ENCODE results near the gene KCNJ4. TPM values are rescaled to one million over a fixed set of nuclear protein-coding genes. Genes with fewer than 3 reads are reported as not detected.

The KCNJ4 gene
- total RNA-seq, 1 experiment from 2014 or later: 0.18 TPM

DNA sequence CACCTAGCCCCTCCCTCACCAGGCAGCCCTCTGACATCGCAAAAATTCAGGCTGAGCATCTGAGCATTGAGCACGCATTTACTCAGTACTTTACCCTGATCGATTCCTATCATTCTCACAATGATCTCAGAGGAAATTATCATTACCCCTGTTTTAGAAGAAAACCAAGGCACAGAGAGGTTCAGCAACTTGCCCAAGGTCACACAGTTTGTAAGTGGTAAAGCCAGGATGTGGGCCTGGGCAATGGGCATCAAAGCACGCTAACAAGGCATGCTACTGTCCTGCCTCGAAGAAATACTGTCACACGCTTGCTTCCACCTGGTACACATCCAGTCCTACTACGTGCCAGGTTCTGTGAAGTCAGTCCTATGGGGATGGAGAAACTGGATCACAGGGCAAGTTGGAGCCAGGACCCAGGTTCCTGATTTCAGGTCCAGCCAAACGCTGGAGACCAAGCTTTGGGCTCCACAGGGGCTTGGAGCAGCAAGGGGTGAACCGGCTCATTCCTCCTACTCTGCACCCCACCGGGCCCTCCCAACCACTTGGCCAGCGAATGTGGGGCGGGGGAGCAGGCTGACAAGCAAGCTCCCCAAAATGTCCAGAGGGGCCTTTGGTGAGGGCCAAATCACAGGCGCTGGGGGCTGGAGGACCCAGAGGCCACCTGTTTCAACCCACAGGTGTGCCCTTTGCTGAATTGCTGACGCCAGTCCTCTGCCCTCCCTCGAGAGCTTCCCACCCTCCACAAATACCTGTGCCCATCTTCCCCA is 18.2 kb downstream of the KCNJ4 start:
- ChIA-PET CTCF (interaction anchor here (0.5 kb wide), 1 partner anchor 134 kb away, joined by 3 read pairs; no protein-coding TSS in a partner anchor), POLR2A (interaction anchor here (0.6 kb wide), 1 partner anchor 244 kb away, joined by 4 read pairs; no protein-coding TSS in a partner anchor)
- ATAC-seq (no peak), DNase-seq (ENCODE audit: low read depth, low spot score) (no peak)
- no peaks in the 10 kb centered on the region for H3K36me3 ChIP-seq (ENCODE audit: control insufficient read depth, insufficient read depth, low read length)
- no TSS peak for BruUV-seq (replicated peaks)
- no peak overlapping the region for H3K4me3 ChIP-seq (ENCODE audit: low read depth in 2 of 2, low read length in 2 of 2)
- H3K27me3 ChIP-seq (ENCODE audit: control insufficient read depth, insufficient read depth, low read length): no peaks in the 10 kb centered on the region
- TF ChIP-seq SIN3A (IDR thresholded peaks at IDR 0.05; ENCODE audit: borderline replicate concordance, insufficient read depth, low read depth, low read length): no peak
- no peak for TF ChIP-seq TCF7L2 (IDR thresholded peaks at IDR 0.05; ENCODE audit: low read depth, low read length)
- TF ChIP-seq POLR2AphosphoS5 (IDR thresholded peaks at IDR 0.05; ENCODE audit: low read depth, low read length): no peak
- no peak for TF ChIP-seq REST (IDR thresholded peaks at IDR 0.05; ENCODE audit: insufficient read depth in 1 of 2, low read depth in 2 of 2, low read length in 1 of 2)
- TF ChIP-seq, protein P1, sequence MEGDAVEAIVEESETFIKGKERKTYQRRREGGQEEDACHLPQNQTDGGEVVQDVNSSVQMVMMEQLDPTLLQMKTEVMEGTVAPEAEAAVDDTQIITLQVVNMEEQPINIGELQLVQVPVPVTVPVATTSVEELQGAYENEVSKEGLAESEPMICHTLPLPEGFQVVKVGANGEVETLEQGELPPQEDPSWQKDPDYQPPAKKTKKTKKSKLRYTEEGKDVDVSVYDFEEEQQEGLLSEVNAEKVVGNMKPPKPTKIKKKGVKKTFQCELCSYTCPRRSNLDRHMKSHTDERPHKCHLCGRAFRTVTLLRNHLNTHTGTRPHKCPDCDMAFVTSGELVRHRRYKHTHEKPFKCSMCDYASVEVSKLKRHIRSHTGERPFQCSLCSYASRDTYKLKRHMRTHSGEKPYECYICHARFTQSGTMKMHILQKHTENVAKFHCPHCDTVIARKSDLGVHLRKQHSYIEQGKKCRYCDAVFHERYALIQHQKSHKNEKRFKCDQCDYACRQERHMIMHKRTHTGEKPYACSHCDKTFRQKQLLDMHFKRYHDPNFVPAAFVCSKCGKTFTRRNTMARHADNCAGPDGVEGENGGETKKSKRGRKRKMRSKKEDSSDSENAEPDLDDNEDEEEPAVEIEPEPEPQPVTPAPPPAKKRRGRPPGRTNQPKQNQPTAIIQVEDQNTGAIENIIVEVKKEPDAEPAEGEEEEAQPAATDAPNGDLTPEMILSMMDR (IDR thresholded peaks at IDR 0.05): no peak
- H3K9me3 ChIP-seq (ENCODE audit: control insufficient read depth, insufficient read depth, low read depth, low read length): no peaks in the 10 kb centered on the region
- intact Hi-C loops (cut with micrococcal nuclease; ENCODE audit: unreplicated experiment): no loop called here
- no peak overlapping the region for H3K27ac ChIP-seq (ENCODE audit: low read length)
- in situ Hi-C loops (cut with HindIII; ENCODE audit: low pct_unique_long_range_greater_than_20kb, low sequenced_read_pairs): no loop called here
- no peaks in the 10 kb centered on the region for H3K4me1 ChIP-seq (ENCODE audit: control insufficient read depth, insufficient read depth, low read length)

GRCh38 chr22:38435965-38436364 is 19.0 kb downstream of the KCNJ4 start:
- Histone ChIP-seq H3K27ac (ENCODE audit: low read length) (no peak overlapping the region), H3K9me3 (ENCODE audit: control insufficient read depth, insufficient read depth, low read depth, low read length) (no peaks in the 10 kb centered on the region), H3K4me3 (ENCODE audit: low read depth in 2 of 2, low read length in 2 of 2) (no peak overlapping the region), H3K27me3 (ENCODE audit: control insufficient read depth, insufficient read depth, low read length) (no peaks in the 10 kb centered on the region), H3K36me3 (ENCODE audit: control insufficient read depth, insufficient read depth, low read length) (no peaks in the 10 kb centered on the region), H3K4me1 (ENCODE audit: control insufficient read depth, insufficient read depth, low read length) (no peaks in the 10 kb centered on the region)
- ATAC-seq (no peak; the same call in 1 of the 2 replicates), DNase-seq (ENCODE audit: low read depth, low spot score) (no peak)
- in situ Hi-C loops (cut with HindIII; ENCODE audit: low pct_unique_long_range_greater_than_20kb, low sequenced_read_pairs): no loop called here
- TF ChIP-seq SIN3A (IDR thresholded peaks at IDR 0.05; ENCODE audit: borderline replicate concordance, insufficient read depth, low read depth, low read length): no peak
- no peak for TF ChIP-seq POLR2AphosphoS5 (IDR thresholded peaks at IDR 0.05; ENCODE audit: low read depth, low read length)
- no peak for TF ChIP-seq TCF7L2 (IDR thresholded peaks at IDR 0.05; ENCODE audit: low read depth, low read length)
- no peak for TF ChIP-seq REST (IDR thresholded peaks at IDR 0.05; ENCODE audit: insufficient read depth in 1 of 2, low read depth in 2 of 2, low read length in 1 of 2)
- TF ChIP-seq, protein P1 (IDR thresholded peaks at IDR 0.05): no peak
- ChIA-PET POLR2A (no interaction called here), CTCF (interaction anchor here (0.5 to 0.6 kb wide), 2 partner anchors 16 to 135 kb away, joined by 3 read pairs; no protein-coding TSS in a partner anchor)
- BruUV-seq (replicated peaks): no TSS peak
- intact Hi-C loops (cut with micrococcal nuclease; ENCODE audit: unreplicated experiment): no loop called here

All from Panc1 (cell line).